Cardiac fibroblast (primary cell): ENCODE data around the gene G6PC3.
"Not testable (repeated sequence)": the region's sequence is repeated elsewhere in the genome, so short reads cannot be mapped to it uniquely, and the experiment has no call there.

Experiments
- DNase-seq, 2 donors: peaks; one replicate each; pipeline versions ENCODE4 v3.0.0 to v3.0.0-alpha.2; 2010; ENCODE audit warnings: low read depth in 2 of 2
- H3K4me3 ChIP-seq, 2 donors: replicated peaks in 1 of 2; 1 replicate in 1 of 2; 2 replicates in 1 of 2; pipeline ENCODE4 v1.5.1; 2011; ENCODE audit warnings: low read depth in 2 of 2, low read length in 2 of 2, mild to moderate bottlenecking in 2 of 2, moderate library complexity in 1 of 2
- CTCF ChIP-seq: IDR thresholded peaks from one replicate; pipeline ENCODE4 v1.5.1; 2011; ENCODE audit warnings: low read depth, mild to moderate bottlenecking, low read length, inconsistent platforms

The G6PC3 gene

GRCh38 chr17:44030482-44030881, 40.1 kb upstream of the G6PC3 start:
- DNase-seq: no peak
- no peak for TF ChIP-seq CTCF
- no peak overlapping the region for H3K4me3 ChIP-seq

- no peak for DNase-seq
- TF ChIP-seq CTCF: no peak
- no peak overlapping the region for H3K4me3 ChIP-seq
Measured at GRCh38 chr17:44033861-44034408, 36.6 kb upstream of the G6PC3 start.

GRCh38 chr17:44034688-44035087, 35.8 kb upstream of the G6PC3 start:
- H3K4me3 ChIP-seq, DNase-seq: not testable (repeated sequence)

- no peak for DNase-seq
- H3K4me3 ChIP-seq: no peak overlapping the region
- TF ChIP-seq CTCF: no peak
Measured at GRCh38 chr17:44037471-44037870, 33.1 kb upstream of the G6PC3 start.

GRCh38 chr17:44038604-44039011, 31.9 kb upstream of the G6PC3 start:
- H3K4me3 ChIP-seq: no peak overlapping the region
- TF ChIP-seq CTCF: no peak
- no peak for DNase-seq

- TF ChIP-seq CTCF: no peak
- no peak for DNase-seq
- no peak overlapping the region for H3K4me3 ChIP-seq
Measured at GRCh38 chr17:44039829-44040635, 30.5 kb upstream of the G6PC3 start.

GRCh38 chr17:44043272-44043696, 27.3 kb upstream of the G6PC3 start:
- TF ChIP-seq CTCF: no peak
- DNase-seq: peak; percentile 79 to 88
- H3K4me3 ChIP-seq: no peak overlapping the region
